A172 (cell line): Measurements from ENCODE around the gene RMND5B. TPM values are rescaled to one million over a fixed set of nuclear protein-coding genes. Genes with fewer than 3 reads are reported as not detected.

Experiments used
- total RNA-seq: library from RNA; depleted of rRNA; stranded (reverse); fragments of >200 nt; shearing (Covaris generic); gene quantifications from 2 replicates; pipeline ENCODE4 v1.2.3, GENCODE V29; 2014; rRNA removed

The RMND5B gene
- total RNA-seq, 1 experiment from 2014 or later: 32.0 TPM

Other genes starting within 250 kb of the RMND5B start
- not detected in 2 replicates for gene PROP1, start 134.8 kb upstream of the RMND5B start, total RNA-seq
- 0.17 and 0.33 TPM in 2 replicates for gene N4BP3, start 17.5 kb upstream of the RMND5B start, total RNA-seq
- 470 and 586 TPM in 2 replicates for gene NHP2, start 22.9 kb downstream of the RMND5B start, total RNA-seq
- not detected in 2 replicates for gene GMCL2, start 56.4 kb downstream of the RMND5B start, total RNA-seq
- 98.5 and 106 TPM in 2 replicates for gene HNRNPAB, start 73.5 kb downstream of the RMND5B start, total RNA-seq
- gene PHYKPL, start 101.8 kb downstream of the RMND5B start, total RNA-seq: 2.4 and 3.6 TPM in 2 replicates